Measurements from ENCODE around the gene ZNF792.
"Not testable (repeated sequence)": the region's sequence is repeated elsewhere in the genome, so short reads cannot be mapped to it uniquely, and the experiment has no call there.

ZNF792 gene

DNA sequence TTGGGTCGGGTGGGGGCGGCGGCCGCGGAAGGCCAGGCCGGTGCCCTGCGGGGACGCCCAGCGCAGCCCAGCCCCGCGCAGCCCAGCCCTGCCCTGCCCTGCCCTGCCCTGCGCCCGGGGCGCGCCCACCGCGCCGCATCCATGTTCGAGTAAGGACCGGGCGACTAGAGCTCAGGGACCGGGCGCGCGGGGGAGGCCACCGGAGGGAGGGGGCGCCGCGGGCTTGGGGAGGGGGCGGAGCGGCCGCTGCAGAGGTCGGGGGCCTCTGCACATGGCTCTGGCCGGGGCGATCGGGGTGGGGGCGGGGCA is 36.3 kb upstream of the ZNF792 start:
- Histone ChIP-seq H3K9ac (ENCODE audit: low read depth, low read length) (peak overlapping the region; percentile 87), H3K27me3 (ENCODE audit: insufficient read depth, low read length, poor library complexity) (no peaks in the 10 kb centered on the region), H3K9me3 (ENCODE audit: insufficient read depth, low read length, severe bottlenecking) (no peaks in the 10 kb centered on the region), H3K4me2 (ENCODE audit: insufficient read depth, low read length) (peak overlapping the region; percentile 69), H3K4me1 (ENCODE audit: insufficient read depth, low read length) (peaks cover 80% of the 10 kb centered on the region), H3K36me3 (ENCODE audit: insufficient read depth, low read length) (peaks cover 38% of the 10 kb centered on the region), H3K79me2 (ENCODE audit: insufficient read depth, low read length) (peaks cover 57% of the 10 kb centered on the region), H4K20me1 (ENCODE audit: insufficient read depth, low read length) (peaks cover 40% of the 10 kb centered on the region), H3K4me3 (ENCODE audit: low read depth in 1 of 2, low read length in 2 of 2) (peak overlapping the region; percentile 66 to 80; a peak in 3 of 4 replicates), H3K27ac (ENCODE audit: low read length) (peak overlapping the region; percentile 88), H2AFZ (ENCODE audit: low read depth, low read length) (peak overlapping the region; percentile 79)
- TF ChIP-seq CTCF (IDR thresholded peaks at IDR 0.05; ENCODE audit: borderline replicate concordance, extremely low read depth, low read length, poor library complexity, severe bottlenecking) (no peak), EZH2 (IDR thresholded peaks at IDR 0.05; ENCODE audit: borderline replicate concordance, low read depth, low read length, severe bottlenecking) (no peak)
- DNase-seq: no peak
- ATAC-seq (ENCODE audit: insufficient read depth, low read depth): peak; percentile 42

GRCh38 chr19:34999498-35000337 is 35.7 kb upstream of the ZNF792 start, which contains the start of gene GRAMD1A:
GRAMD1A (plus strand) TSS chr19:35000323; CDS start chr19:35000479, 156 bp downstream.
- peak; percentile 60 for ATAC-seq (ENCODE audit: insufficient read depth, low read depth)
- H3K79me2 ChIP-seq (ENCODE audit: insufficient read depth, low read length): peaks cover 52% of the 10 kb centered on the region
- peak within 1 kb of the TSS; percentile 66 to 80; a peak in 3 of 4 replicates for H3K4me3 ChIP-seq (ENCODE audit: low read depth in 1 of 2, low read length in 2 of 2)

DNA sequence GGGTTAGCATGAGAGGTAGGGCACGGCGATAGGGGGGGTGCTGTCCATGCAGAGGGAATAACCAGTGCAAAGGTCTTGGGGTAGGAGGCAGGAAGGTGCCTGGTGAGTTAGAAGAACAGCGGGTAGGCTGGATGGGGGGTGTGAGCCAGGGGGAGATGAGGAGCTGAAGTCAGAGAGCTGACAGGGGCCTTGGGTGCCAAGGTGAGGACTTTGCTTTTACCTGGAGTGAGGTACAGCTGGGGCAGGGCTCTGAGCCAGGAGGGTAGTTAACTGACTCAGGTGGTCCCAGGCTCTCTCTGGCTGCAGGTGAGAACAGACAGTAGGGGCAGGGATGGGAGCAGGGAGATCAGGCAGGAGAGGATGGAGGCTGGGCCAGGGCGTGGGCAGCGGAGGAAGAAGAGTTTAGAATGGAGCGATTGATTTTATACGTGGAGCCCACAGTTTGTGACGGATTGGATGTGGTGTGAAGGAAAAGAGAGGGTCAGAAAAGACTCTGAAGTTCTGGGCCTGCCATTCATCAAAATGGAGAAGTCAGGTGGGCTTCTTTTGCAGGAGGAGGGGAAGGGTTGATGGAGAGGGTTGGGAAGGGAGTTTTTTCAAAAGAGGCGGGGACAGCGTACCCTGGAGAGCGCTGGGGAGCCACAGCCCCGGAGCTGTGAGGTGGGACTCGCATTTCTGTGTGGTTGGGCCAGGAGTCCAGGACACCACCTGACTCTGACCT is 34.9 kb upstream of the ZNF792 start:
- ATAC-seq (ENCODE audit: insufficient read depth, low read depth) (no peak), DNase-seq (no peak)
- no peak overlapping the region; the same call in 1 of the 2 replicates for H2AFZ ChIP-seq (ENCODE audit: low read depth, low read length)
- H3K4me1 ChIP-seq (ENCODE audit: insufficient read depth, low read length): peaks cover 74% of the 10 kb centered on the region
- peak overlapping the region; percentile 87; the same call in 1 of the 2 replicates for H3K9ac ChIP-seq (ENCODE audit: low read depth, low read length)
- no peaks in the 10 kb centered on the region for H3K9me3 ChIP-seq (ENCODE audit: insufficient read depth, low read length, severe bottlenecking)
- H3K27ac ChIP-seq (ENCODE audit: low read length): peak overlapping the region; percentile 88
- H3K4me3 ChIP-seq (ENCODE audit: low read depth in 1 of 2, low read length in 2 of 2): peak overlapping the region in 1 of 2 experiments; percentile 80; a peak in 1 of 4 replicates
- no peaks in the 10 kb centered on the region for H3K27me3 ChIP-seq (ENCODE audit: insufficient read depth, low read length, poor library complexity)
- H3K36me3 ChIP-seq (ENCODE audit: insufficient read depth, low read length): peaks cover 26% of the 10 kb centered on the region
- H3K79me2 ChIP-seq (ENCODE audit: insufficient read depth, low read length): peaks cover 44% of the 10 kb centered on the region
- peak overlapping the region; percentile 69 for H3K4me2 ChIP-seq (ENCODE audit: insufficient read depth, low read length)
- TF ChIP-seq EZH2 (IDR thresholded peaks at IDR 0.05; ENCODE audit: borderline replicate concordance, low read depth, low read length, severe bottlenecking) (no peak), CTCF (IDR thresholded peaks at IDR 0.05; ENCODE audit: borderline replicate concordance, extremely low read depth, low read length, poor library complexity, severe bottlenecking) (no peak)
- peaks cover 26% of the 10 kb centered on the region for H4K20me1 ChIP-seq (ENCODE audit: insufficient read depth, low read length)

More at GRCh38 chr19:34999498-35000337, 35.7 kb upstream of the ZNF792 start, which contains the start of gene GRAMD1A:
- Histone ChIP-seq H3K27me3 (ENCODE audit: insufficient read depth, low read length, poor library complexity) (no peaks in the 10 kb centered on the region), H3K9me3 (ENCODE audit: insufficient read depth, low read length, severe bottlenecking) (no peaks in the 10 kb centered on the region), H3K36me3 (ENCODE audit: insufficient read depth, low read length) (peaks cover 34% of the 10 kb centered on the region), H3K9ac (ENCODE audit: low read depth, low read length) (peak within 1 kb of the TSS; percentile 87), H3K27ac (ENCODE audit: low read length) (peak within 1 kb of the TSS; percentile 88), H4K20me1 (ENCODE audit: insufficient read depth, low read length) (peaks cover 34% of the 10 kb centered on the region), H3K4me2 (ENCODE audit: insufficient read depth, low read length) (peak within 1 kb of the TSS; percentile 69), H2AFZ (ENCODE audit: low read depth, low read length) (peak within 1 kb of the TSS; percentile 79), H3K4me1 (ENCODE audit: insufficient read depth, low read length) (peaks cover 80% of the 10 kb centered on the region)
- TF ChIP-seq CTCF (IDR thresholded peaks at IDR 0.05; ENCODE audit: borderline replicate concordance, extremely low read depth, low read length, poor library complexity, severe bottlenecking): no peak
- TF ChIP-seq EZH2 (IDR thresholded peaks at IDR 0.05; ENCODE audit: borderline replicate concordance, low read depth, low read length, severe bottlenecking): no peak
- DNase-seq: peak; percentile 78

DNA sequence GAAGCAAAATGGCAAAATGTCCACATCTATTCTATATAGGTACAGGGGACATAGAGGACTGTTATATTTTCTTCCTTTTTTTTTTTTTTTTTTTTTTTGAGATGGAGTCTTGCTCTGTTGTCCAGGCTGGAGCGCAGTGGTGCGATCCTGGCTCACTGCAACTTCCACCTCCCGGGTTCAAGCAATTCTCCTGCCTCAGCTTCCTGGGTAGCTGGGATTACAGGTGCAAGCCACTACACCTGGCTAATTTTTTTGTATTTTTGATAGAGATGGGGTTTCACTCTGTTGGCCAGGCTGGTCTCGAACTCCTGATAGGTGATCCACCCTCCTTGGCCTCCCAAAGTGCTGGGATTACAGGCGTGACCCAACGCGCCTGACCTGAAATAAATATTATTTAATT is 34.2 kb upstream of the ZNF792 start:
- not testable (repeated sequence) for H3K9ac ChIP-seq (ENCODE audit: low read depth, low read length); H3K9me3 ChIP-seq (ENCODE audit: insufficient read depth, low read length, severe bottlenecking); H2AFZ ChIP-seq (ENCODE audit: low read depth, low read length); DNase-seq; H3K4me3 ChIP-seq (ENCODE audit: low read depth in 1 of 2, low read length in 2 of 2); ATAC-seq (ENCODE audit: insufficient read depth, low read depth); H3K4me2 ChIP-seq (ENCODE audit: insufficient read depth, low read length); H3K27me3 ChIP-seq (ENCODE audit: insufficient read depth, low read length, poor library complexity)
- H3K4me1 ChIP-seq (ENCODE audit: insufficient read depth, low read length): peaks cover 70% of the 10 kb centered on the region
- H3K79me2 ChIP-seq (ENCODE audit: insufficient read depth, low read length): peaks cover 37% of the 10 kb centered on the region
- peaks cover 19% of the 10 kb centered on the region for H3K36me3 ChIP-seq (ENCODE audit: insufficient read depth, low read length)
- H4K20me1 ChIP-seq (ENCODE audit: insufficient read depth, low read length): peaks cover 19% of the 10 kb centered on the region
- H3K27ac ChIP-seq (ENCODE audit: low read length): peak overlapping the region; percentile 80
